NCI-H2171 (cell line): ENCODE measurements around the gene APC2.
"Not testable (repeated sequence)": the region's sequence is repeated elsewhere in the genome, so short reads cannot be mapped to it uniquely, and the experiment has no call there.

Experiments
- DNase-seq: peaks from one replicate; lab custom pipeline; 2025; lab: John Stamatoyannopoulos, UW

Gene APC2

DNA sequence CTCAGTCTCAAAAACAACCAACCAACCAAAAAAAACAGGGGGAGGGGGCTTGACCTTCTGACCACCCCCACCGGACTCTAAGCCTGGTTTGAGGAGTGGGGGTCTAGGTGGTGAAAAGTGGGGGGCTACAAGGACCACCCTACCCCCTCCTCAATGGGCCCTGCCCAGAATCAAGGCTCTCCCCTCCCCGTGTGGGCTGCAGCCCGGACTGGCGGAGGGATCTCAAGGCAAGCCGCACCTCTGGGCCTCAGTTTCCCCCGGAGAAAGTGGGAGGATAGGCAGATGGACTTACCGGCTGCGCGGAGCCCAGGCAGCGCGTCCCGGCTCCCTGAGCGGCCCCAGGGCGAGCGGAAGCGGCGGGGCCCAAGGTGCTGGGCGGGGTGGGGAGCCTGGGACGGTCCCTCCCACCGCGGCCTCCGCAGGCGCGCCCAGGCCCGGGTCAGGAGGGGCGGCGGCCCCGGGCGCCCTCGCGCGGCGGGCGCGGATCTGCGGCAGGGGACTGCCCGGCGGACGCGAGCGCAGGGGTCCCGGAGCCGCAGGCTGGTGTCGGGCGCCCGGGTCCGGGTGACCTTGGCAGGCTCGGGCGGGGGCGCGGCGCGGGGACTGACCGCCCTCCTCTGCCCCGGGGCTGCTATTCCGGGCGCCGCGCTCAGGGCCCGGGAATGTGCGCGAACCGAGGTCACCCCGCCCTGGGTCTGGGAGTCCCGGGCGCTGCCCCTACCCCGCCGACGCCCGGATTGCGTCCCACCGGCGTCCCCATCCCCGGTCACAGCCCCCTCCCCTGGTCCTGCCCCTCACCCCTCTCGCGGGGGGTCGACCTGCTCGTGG is 63.0 kb downstream of the APC2 start, which contains the start of gene ADAMTSL5:
Gene ADAMTSL5, minus strand, starts transcription at position 349 of the 828 bp plus-strand sequence. CDS start 2,076 bp downstream, outside the sequence.
- DNase-seq: no peak

DNA sequence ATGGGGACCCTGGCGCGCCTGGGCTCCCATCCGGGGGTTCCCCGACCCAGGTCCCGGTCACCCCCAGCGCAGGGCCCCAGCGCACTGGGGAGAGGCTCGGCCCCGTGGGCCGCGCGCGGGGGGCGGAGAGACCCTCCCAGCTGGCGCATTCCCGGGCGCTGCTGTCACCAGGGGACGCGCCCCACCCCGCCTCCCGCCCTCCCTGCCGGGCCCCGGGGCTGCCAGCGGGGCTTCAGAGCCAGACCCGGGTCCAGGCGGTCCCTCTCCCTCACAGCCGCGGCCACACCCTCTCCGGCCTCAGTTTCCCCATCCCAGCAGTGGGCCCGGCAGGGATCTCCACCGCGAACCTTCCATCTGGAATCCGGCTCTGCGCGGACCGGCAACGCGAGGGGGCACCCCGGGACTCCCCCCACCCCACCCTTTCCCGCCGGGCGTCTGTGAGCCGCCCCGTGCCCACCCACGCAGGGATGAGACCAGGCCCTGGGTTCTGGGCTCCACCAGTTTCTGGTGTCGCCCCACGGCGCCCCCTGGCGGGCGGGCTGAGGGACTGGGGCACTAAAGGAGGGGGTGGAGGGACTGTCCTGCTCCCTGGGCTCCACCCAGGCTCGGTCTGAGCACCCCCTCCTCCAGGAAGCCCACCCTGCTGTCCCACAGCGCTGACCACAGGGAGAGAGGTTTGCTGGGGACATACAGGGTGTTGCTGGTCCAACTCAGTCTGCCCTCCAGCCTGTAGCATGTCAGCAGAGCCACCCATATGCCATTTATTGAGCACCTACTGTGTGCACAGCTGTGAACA is 63.8 kb downstream of the APC2 start:
- DNase-seq: no peak

DNA sequence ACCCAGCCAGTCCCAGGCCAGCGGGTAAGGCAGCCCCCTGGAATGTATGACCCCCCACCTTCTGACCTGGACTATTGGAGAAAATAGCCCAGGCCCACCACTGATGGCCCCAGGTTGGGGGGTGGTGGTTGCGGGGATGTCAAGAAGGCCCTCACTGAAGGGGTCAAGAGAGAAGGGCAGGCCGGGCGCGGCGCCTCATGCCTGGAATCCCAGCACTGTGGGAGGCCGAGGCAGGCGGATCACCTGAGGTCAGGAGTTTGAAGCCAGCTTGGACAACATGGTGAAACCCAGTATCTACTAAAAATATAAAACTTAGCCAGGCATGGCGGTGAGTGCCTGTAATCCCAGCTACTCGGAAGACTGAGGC is 64.4 kb downstream of the APC2 start:
- DNase-seq: no peak

DNA sequence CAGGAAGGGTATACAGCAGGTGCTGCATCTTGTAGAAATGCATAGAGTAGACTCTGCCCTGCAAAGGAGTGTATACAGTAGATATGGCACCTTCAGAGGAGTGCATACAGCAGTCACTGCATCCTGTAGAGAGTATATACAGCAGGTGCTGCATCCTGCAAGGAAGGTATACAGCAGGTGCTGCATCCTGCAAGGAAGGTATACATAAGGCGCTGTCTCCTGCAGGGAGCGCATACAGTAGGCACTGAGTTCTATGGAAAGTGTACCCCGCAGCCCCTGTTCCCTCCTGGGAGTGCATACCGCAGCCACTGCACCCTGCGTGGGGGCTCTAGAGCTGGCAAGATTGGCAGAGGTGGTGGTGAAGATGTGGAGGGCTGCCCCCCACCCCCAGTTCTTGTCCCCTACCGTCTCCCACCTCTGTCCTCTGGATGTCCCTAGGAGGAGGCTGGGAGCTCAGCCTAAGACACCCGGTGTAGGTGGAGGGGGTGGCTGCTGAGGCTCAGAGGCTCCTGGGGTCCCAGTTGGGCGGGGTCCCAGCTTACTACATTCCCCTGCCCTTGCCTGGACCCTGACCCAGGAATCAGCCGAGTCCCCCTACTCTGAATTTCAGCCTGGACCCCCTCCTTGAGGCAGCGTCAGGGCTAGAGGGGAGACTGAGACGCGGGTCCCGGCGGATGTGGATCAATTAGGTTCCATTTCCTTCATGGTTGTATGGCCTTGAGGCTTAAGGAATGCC is 65.2 kb downstream of the APC2 start:
- no peak for DNase-seq

DNA sequence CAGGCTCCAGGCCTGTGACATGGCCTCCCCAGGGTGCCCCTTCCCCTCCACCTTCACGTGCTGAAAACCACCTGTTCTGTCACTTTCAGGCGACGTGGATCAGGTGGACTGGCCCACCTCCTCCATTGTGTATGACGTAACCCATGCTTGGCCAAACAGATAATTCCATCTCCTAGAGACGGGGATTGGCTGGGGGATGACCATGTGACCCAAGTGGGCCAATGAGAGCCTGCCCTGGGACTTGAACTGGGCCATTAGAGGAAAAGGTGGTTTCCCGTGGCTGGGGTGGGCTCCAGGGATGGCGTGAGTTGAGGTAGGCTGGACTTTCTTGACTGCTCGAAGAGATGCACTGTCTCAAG is 66.5 kb downstream of the APC2 start:
- no peak for DNase-seq

DNA sequence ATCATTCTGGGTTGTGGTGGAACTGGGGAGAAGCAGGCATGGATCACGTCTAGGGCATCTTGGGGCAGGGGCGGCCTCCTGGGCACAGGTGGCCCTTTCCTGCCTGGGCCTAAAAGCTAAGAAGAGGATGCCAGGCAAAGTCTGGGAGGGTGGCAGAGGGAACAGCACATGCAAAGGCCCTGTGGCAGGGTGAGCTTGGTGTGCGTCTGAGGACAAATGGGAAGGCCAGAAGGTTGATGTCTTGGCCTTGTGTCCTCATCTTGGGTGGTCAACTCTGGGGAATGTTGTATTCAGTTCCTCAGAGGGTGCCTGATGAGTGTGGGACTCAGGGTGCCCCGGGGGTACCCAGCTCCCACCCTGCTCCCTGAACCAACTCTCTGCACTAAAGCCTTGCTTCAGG is 68.5 kb downstream of the APC2 start:
- no peak for DNase-seq

DNA sequence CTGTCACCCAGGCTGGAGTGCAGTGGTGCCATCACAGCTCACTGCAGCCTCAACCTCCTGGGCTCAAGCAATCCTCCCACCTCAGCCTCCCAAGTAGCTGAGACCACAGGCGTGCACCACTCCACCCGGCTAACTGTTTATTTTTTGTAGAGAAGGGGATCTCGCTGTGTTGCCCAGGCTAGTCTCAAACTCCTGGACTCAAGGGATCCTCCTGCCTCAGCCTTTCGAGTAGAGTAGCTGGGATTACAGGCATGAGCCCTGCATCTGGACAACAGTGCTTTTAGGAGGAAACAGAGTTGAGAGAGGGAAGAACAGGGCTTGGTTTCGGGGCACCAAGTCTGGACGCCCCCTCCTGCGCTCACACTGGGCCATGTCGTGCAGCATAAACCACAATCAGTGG is 69.9 kb downstream of the APC2 start:
- DNase-seq: not testable (repeated sequence)

DNA sequence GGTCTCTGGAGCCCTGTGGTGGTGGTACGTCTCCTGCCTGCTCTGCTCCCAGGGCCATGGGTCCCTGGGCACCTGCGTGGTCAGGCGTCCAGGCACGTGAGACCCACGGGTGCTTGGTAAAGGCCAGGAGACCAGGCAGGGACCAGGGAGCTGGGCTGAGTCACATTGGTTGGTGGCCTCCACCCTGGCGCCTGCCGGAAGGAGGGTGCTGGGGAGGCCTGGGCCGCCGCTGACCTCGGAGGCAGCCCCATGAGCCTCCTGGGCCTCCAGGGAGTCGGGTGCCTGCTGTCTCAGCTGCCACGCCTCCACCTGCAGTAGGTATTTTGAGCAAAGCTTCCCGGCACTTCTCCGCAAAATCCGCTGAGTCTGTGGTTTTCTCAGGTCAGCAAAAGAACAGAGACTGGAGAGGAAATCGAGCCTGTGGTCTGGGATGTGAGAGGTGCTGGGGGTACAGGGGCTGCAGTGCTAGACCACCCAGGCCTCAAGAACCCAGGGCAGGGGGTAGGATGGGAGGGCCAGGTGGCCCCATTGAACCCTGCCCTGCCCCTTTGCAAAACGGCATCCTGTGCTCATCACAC is 70.4 kb downstream of the APC2 start:
- DNase-seq: no peak

DNA sequence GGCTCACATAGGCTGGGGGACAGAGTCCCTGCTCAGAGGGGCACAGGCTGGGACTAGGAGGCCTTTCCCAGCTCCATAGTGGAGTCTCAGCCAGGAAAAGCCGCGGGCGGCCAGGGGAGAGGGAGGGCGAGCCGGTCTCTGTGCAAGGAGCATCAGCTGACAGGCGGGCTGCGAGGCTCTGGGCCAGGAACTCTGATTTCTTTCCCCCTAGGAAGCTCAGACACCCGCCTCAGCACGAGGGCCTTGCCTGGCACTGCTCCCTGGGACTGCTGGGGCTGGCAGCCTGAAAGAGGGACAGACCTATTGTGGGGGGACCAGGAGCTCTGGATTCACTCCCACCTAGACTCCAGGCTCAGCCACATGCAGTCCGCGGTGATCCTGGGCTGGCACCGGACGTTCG is 71.7 kb downstream of the APC2 start:
- DNase-seq: no peak

DNA sequence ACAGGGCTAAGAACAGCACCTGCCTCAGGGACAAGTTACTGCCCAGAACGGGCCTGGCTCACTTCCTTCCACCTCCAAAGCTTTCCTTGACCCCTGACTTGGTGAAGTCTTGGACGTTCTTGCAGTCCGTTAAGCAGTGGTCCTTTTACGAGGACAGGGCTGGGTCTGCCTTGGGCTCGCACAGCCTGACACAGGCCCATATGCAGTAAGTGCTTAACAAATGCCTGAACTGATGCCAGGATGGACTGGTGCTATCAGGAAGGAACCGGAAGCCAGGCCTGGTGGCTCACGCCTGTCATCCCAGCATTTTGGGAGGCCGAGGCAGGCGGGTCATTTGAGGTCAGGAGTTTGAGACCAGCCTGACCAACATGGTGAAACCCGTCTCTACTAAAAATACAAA is 72.1 kb downstream of the APC2 start:
- no peak for DNase-seq

DNA sequence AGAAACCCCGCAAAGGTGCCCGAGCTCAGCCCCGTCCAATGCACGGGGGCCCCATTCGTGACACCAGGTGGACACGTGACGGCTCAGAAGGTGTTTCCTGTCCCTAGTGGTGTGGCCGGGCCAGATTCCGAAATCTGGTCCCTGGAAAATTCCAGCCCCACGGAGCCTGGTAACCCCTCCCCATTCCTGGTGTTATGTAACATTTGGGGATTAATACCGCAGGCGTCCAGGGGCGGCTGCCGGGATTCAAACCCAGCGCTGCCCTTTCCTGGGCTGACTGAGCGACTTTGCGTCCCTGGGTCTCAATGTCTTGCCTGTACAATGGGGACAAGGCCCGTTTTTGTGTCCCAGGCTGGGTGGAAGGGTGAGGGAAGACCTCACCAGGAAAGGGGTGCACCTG is 72.9 kb downstream of the APC2 start:
- no peak for DNase-seq
